Activated T-cell treated with anti-CD3 and anti-CD28 coated beads, Interleukin-2, amount 50 U/mL, for 72 hours (primary cell): ENCODE data around the gene ADA. TPM values are rescaled to one million over a fixed set of nuclear protein-coding genes. Genes with fewer than 3 reads are reported as not detected.

ENCODE experiments used
- ATAC-seq, 2 donors: fragments of 150-1000 bp; cut with Tn5 transposase; replicated peaks in 1 of 2; 2 replicates each; pipeline ENCODE4 v1.10.0; 2021; ENCODE audit warnings: moderate library complexity in 2 of 2, mild to moderate bottlenecking in 1 of 2
- DNase-seq, 2 donors: peaks; one replicate each; pipeline ENCODE4 v3.0.0; 2021 to 2022; ENCODE audit warnings: mixed read lengths in 1 of 2
- H3K27ac Mint-ChIP-seq: one replicate; pipeline ENCODE4 v1.8.0; 2022; ENCODE audit warnings: mild to moderate bottlenecking, moderate library complexity, mixed read lengths
- H3K27me3 Mint-ChIP-seq: one replicate; pipeline ENCODE4 v1.8.0; 2022; ENCODE audit warnings: low read depth, mixed read lengths
- H3K36me3 Mint-ChIP-seq, 2 donors: one replicate each; pipeline ENCODE4 v1.8.0; 2022; ENCODE audit warnings: mixed read lengths in 2 of 2, mild to moderate bottlenecking in 1 of 2; ENCODE audit not compliant: insufficient read depth in 2 of 2
- H3K4me1 Mint-ChIP-seq: one replicate; pipeline ENCODE4 v1.8.0; 2022; ENCODE audit warnings: low read depth, mixed read lengths
- H3K4me3 Mint-ChIP-seq, 2 donors: one replicate each; pipeline ENCODE4 v1.8.0; 2022; ENCODE audit warnings: mild to moderate bottlenecking in 2 of 2, mixed read lengths in 2 of 2, moderate library complexity in 2 of 2
- H3K9me3 Mint-ChIP-seq, 2 donors: one replicate each; pipeline ENCODE4 v1.8.0; 2022; ENCODE audit warnings: mixed read lengths in 2 of 2
- total RNA-seq, 2 donors: library from RNA; stranded (reverse); gene quantifications; one replicate each; pipeline ENCODE4 v1.2.3, GENCODE V29; 2022

Gene ADA
- total RNA-seq, 2 donors from 2014 or later, result 26.7 to 43.4 TPM

- Mint-ChIP-seq H3K27me3 (no peaks in the 10 kb centered on the region), H3K4me1 (peaks cover 5% of the 10 kb centered on the region), H3K9me3 (no peaks in the 10 kb centered on the region), H3K36me3 (peaks cover 0 to 1% of the 10 kb centered on the region in 2 donors), H3K4me3 (no peak overlapping the region), H3K27ac (no peak overlapping the region)
- DNase-seq (no peak), ATAC-seq (no peak)
Measured at GRCh38 chr20:44635877-44636276, 15.6 kb downstream of the ADA start.

- no peak for ATAC-seq
- Mint-ChIP-seq H3K9me3 (no peaks in the 10 kb centered on the region), H3K4me1 (no peaks in the 10 kb centered on the region), H3K27me3 (no peaks in the 10 kb centered on the region), H3K27ac (no peak overlapping the region), H3K4me3 (no peak overlapping the region), H3K36me3 (peaks cover 0 to 1% of the 10 kb centered on the region in 2 donors)
- DNase-seq, result no peak
Measured at GRCh38 chr20:44633872-44634600, 17.5 kb downstream of the ADA start.

DNA sequence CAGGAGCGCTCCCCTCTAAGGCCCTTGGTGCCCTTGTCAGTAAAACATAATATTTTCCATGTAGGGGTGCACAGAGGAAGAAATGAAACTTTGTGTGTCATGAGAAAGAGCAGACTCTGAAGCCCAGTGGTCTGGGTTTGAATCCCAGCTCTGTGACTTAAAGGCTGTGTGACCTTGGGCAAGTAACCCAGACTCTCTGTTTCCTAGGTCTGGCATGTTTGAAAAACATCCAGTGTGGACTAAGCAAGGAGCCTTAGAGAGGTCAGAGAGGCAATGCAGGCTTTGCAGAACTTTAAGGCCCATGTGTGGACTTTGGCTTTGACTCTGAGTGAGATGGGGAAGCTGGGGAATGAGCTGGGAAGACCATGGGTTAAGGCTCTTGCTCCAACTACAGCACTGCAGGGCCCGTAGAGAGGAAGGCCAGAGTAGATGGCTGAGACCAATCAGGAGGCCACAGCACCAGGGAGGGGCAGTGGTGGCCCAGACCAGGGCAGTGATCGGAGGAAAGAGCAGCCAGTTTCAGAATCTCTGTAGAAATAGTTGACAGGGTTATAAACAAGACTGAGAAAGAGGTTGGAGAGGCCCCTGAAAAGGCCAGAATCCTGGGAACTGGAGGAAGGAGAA, 18.2 kb downstream of the ADA start:
- H3K27me3 Mint-ChIP-seq, result no peaks in the 10 kb centered on the region
- no peaks in the 10 kb centered on the region for H3K9me3 Mint-ChIP-seq
- H3K27ac Mint-ChIP-seq, result no peak overlapping the region
- no peak overlapping the region for H3K4me3 Mint-ChIP-seq
- ATAC-seq (no peak), DNase-seq (no peak)
- H3K4me1 Mint-ChIP-seq, result no peaks in the 10 kb centered on the region
- peaks cover 0 to 1% of the 10 kb centered on the region in 2 donors for H3K36me3 Mint-ChIP-seq

GRCh38 chr20:44632103-44632752, 19.3 kb downstream of the ADA start:
- H3K27me3 Mint-ChIP-seq, result no peaks in the 10 kb centered on the region
- H3K4me1 Mint-ChIP-seq, result no peaks in the 10 kb centered on the region
- no peaks in the 10 kb centered on the region for H3K9me3 Mint-ChIP-seq
- no peak for ATAC-seq
- H3K36me3 Mint-ChIP-seq, result peaks cover 0 to 1% of the 10 kb centered on the region in 2 donors
- H3K27ac Mint-ChIP-seq, result no peak overlapping the region
- DNase-seq, result no peak
- H3K4me3 Mint-ChIP-seq, result no peak overlapping the region

- no peak for DNase-seq
- H3K27ac Mint-ChIP-seq, result no peak overlapping the region
- H3K36me3 Mint-ChIP-seq, result peaks cover 0 to 1% of the 10 kb centered on the region in 2 donors
- H3K4me1 Mint-ChIP-seq, result no peaks in the 10 kb centered on the region
- ATAC-seq, result no peak
- no peaks in the 10 kb centered on the region for H3K9me3 Mint-ChIP-seq
- H3K4me3 Mint-ChIP-seq, result no peak overlapping the region
- no peaks in the 10 kb centered on the region for H3K27me3 Mint-ChIP-seq
Measured at GRCh38 chr20:44630297-44630696, 21.2 kb downstream of the ADA start.

DNA sequence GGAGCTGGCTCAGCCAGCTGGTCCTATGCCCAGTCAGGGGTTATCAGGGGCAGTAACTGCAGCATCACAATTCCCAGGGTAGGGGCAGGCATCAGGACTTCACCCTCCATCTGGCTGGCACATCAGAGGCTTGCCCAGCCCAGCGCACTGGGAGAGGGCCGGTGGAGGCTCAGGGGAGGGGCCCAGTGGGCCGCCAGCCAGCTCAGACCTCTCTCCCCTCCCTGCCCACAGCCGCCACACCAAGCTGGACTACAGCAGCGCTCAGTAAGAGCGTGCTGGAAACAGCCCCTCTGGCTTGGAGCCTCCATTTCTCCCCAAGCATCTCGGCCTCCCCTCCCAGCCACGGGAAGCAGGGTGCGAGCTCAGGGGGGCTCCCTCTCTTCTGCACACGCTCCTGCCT, 22.0 kb downstream of the ADA start:
- H3K36me3 Mint-ChIP-seq, result peaks cover 0 to 1% of the 10 kb centered on the region in 2 donors
- no peak overlapping the region for H3K4me3 Mint-ChIP-seq
- H3K27me3 Mint-ChIP-seq, result no peaks in the 10 kb centered on the region
- no peaks in the 10 kb centered on the region for H3K9me3 Mint-ChIP-seq
- H3K4me1 Mint-ChIP-seq, result no peaks in the 10 kb centered on the region
- ATAC-seq, result no peak
- H3K27ac Mint-ChIP-seq, result no peak overlapping the region
- no peak for DNase-seq

- no peak for ATAC-seq
Measured at GRCh38 chr20:44629017-44629385, 22.5 kb downstream of the ADA start.

GRCh38 chr20:44627364-44628010, 24.0 kb downstream of the ADA start:
- ATAC-seq (no peak), DNase-seq (no peak)
- Mint-ChIP-seq H3K4me1 (no peaks in the 10 kb centered on the region), H3K4me3 (no peak overlapping the region), H3K9me3 (no peaks in the 10 kb centered on the region), H3K27me3 (no peaks in the 10 kb centered on the region), H3K36me3 (peaks cover 1 to 9% of the 10 kb centered on the region in 2 donors), H3K27ac (no peak overlapping the region)

More at GRCh38 chr20:44629017-44629385, 22.5 kb downstream of the ADA start:
- H3K4me1 Mint-ChIP-seq, result no peaks in the 10 kb centered on the region
- no peak overlapping the region for H3K4me3 Mint-ChIP-seq
- no peak overlapping the region for H3K27ac Mint-ChIP-seq
- peaks cover 0 to 1% of the 10 kb centered on the region in 2 donors for H3K36me3 Mint-ChIP-seq
- no peaks in the 10 kb centered on the region for H3K27me3 Mint-ChIP-seq
- no peak for DNase-seq
- no peaks in the 10 kb centered on the region for H3K9me3 Mint-ChIP-seq

DNA sequence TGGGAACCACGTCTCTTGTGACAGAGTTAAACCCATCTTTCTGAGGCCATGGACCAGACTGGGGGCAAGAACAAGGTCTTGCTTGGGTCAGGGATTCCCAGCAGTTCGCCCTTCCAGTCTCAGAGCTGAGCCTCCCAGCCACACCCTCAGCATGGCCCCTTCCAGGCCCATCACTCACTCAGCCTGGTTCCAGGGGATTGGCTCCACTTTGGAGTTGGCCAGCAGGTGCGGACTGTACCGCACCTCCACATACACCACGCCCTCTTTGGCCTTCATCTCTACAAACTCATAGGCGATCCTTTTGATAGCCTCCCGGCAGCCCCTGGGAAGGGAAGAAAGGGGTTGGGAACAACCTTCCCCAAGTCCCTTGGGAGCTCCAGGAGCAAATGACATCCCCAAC, 25.2 kb downstream of the ADA start:
- ATAC-seq (no peak), DNase-seq (no peak)
- Mint-ChIP-seq H3K27me3 (no peaks in the 10 kb centered on the region), H3K27ac (no peak overlapping the region), H3K4me1 (no peaks in the 10 kb centered on the region), H3K9me3 (no peaks in the 10 kb centered on the region), H3K36me3 (peaks cover 3 to 16% of the 10 kb centered on the region in 2 donors), H3K4me3 (no peak overlapping the region)

DNA sequence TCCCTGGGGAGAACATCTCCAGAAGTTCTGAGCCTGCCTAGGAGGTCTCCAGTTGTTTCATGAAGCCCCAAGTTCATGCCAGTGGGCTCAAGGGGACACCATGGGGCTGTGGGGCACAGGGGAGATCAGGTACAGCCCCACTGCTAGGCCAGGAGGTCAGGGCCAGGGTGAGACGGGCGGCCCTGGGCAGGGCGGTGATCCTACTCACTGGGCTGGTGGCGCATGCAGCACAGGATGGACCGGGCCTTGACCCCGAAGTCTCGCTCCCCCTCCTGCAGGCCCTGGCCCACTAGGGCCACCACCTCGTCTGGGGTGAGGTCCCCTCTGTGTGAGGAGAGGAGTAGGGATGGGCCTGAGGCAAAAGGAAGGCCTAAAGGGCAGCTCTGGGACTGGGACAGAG, 26.1 kb downstream of the ADA start:
- Mint-ChIP-seq H3K4me1 (no peaks in the 10 kb centered on the region), H3K4me3 (no peak overlapping the region), H3K9me3 (no peaks in the 10 kb centered on the region), H3K27me3 (no peaks in the 10 kb centered on the region), H3K36me3 (peaks cover 3 to 17% of the 10 kb centered on the region in 2 donors), H3K27ac (no peak overlapping the region)
- no peak for DNase-seq
- peak in 1 of 2 donors; percentile 24 for ATAC-seq

GRCh38 chr20:44624743-44625271, 26.7 kb downstream of the ADA start:
- H3K27me3 Mint-ChIP-seq, result no peaks in the 10 kb centered on the region
- no peaks in the 10 kb centered on the region for H3K4me1 Mint-ChIP-seq
- H3K4me3 Mint-ChIP-seq, result no peak overlapping the region
- H3K36me3 Mint-ChIP-seq, result peaks cover 5 to 22% of the 10 kb centered on the region in 2 donors
- no peak overlapping the region for H3K27ac Mint-ChIP-seq
- ATAC-seq, result no peak
- DNase-seq, result no peak
- H3K9me3 Mint-ChIP-seq, result no peaks in the 10 kb centered on the region

GRCh38 chr20:44624152-44624551, 27.3 kb downstream of the ADA start:
- H3K4me3 Mint-ChIP-seq, result no peak overlapping the region
- no peak overlapping the region for H3K27ac Mint-ChIP-seq
- H3K36me3 Mint-ChIP-seq, result peaks cover 5 to 26% of the 10 kb centered on the region in 2 donors
- ATAC-seq, result no peak
- H3K27me3 Mint-ChIP-seq, result no peaks in the 10 kb centered on the region
- no peak for DNase-seq
- H3K4me1 Mint-ChIP-seq, result peaks cover 4% of the 10 kb centered on the region
- H3K9me3 Mint-ChIP-seq, result no peaks in the 10 kb centered on the region
